ENCODE measurements around the gene DIMT1. TPM values are rescaled to one million over a fixed set of nuclear protein-coding genes. Genes with fewer than 3 reads are reported as not detected.
A peak's percentile ranks its signal among the peaks of the same experiment; 100 is the strongest.

The DIMT1 gene
- total and polyA plus RNA-seq, 2 donors (not counting 1 experiment from before 2014, with no cell fraction given), result 26.4 to 41.3 TPM

DNA sequence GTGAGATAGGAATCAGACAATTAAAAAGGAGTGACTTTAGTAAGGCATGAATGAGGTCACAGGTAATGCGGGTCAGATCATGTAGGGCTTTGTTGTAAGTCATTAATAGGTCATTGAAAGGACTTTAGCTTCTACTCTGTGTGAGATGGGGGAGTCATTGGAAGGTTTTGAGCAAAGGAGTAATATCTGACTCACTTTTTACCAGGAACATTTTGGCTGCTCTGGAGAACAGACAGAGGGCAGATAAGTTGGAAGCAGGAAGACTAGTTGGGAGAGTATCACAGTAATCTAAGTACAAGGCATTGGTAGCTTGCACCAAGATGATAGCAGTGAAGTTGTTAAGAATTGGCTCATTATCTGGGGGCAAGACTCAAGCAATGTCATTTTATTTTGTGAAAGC lies 60.3 kb downstream of the DIMT1 start:
- DNase-seq (ENCODE audit: low read depth in 2 of 2), result peak in 1 of 2 donors; percentile 28

DNA sequence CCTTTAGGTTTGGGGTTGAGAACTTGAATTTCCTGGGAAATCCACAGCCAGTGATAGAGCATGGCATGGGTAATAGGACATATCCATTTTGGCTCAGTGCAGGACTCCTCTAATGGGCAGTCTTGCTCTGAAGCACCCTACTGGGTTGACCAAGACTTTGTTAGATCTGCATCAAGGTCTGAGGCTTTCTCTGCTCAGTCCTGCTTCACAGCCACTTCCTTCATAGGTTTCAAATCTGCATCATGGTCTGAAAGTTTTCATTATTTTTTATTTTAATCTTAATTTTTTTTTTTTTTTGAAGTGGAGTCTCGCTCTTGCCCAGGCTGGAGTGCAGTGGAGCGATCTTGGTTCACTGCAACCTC lies 61.2 kb downstream of the DIMT1 start:
- Histone ChIP-seq H3K9me3 (ENCODE audit: control insufficient read depth, insufficient read depth, low read depth, low read length) (no peaks in the 10 kb centered on the region), H3K27me3 (ENCODE audit: control insufficient read depth, insufficient read depth, low read length) (no peaks in the 10 kb centered on the region), H3K4me1 (ENCODE audit: control insufficient read depth, extremely low read depth, insufficient read depth, low read length) (no peaks in the 10 kb centered on the region), H3K4me2 (ENCODE audit: extremely low read depth, insufficient read depth, low read length) (no peak overlapping the region), H2AFZ (ENCODE audit: low read length) (no peak overlapping the region), H3K9ac (ENCODE audit: insufficient read depth, low read length) (no peak overlapping the region), H3K36me3 (ENCODE audit: control insufficient read depth, insufficient read depth, low read length) (no peaks in the 10 kb centered on the region), H3K27ac (ENCODE audit: insufficient read depth, low read length) (no peak overlapping the region), H3K79me2 (ENCODE audit: control insufficient read depth, insufficient read depth, low read length) (peaks cover 43% of the 10 kb centered on the region), H3K4me3 (replicated peaks in 1 of 4; ENCODE audit: control extremely low read depth in 1 of 4, insufficient read depth in 1 of 4, low read depth in 3 of 4, low read length in 4 of 4) (no peak overlapping the region), H4K20me1 (ENCODE audit: control insufficient read depth, extremely low read depth, insufficient read depth, low read length) (no peaks in the 10 kb centered on the region)
- DNase-seq (ENCODE audit: low read depth in 2 of 2), result no peak
- no peak for TF ChIP-seq EZH2 (IDR thresholded peaks at IDR 0.05; ENCODE audit: low read length, missing control alignments)
- TF ChIP-seq, protein P1, sequence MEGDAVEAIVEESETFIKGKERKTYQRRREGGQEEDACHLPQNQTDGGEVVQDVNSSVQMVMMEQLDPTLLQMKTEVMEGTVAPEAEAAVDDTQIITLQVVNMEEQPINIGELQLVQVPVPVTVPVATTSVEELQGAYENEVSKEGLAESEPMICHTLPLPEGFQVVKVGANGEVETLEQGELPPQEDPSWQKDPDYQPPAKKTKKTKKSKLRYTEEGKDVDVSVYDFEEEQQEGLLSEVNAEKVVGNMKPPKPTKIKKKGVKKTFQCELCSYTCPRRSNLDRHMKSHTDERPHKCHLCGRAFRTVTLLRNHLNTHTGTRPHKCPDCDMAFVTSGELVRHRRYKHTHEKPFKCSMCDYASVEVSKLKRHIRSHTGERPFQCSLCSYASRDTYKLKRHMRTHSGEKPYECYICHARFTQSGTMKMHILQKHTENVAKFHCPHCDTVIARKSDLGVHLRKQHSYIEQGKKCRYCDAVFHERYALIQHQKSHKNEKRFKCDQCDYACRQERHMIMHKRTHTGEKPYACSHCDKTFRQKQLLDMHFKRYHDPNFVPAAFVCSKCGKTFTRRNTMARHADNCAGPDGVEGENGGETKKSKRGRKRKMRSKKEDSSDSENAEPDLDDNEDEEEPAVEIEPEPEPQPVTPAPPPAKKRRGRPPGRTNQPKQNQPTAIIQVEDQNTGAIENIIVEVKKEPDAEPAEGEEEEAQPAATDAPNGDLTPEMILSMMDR (conservative IDR thresholded peaks at IDR 0.05 in 1 of 2, IDR thresholded peaks at IDR 0.05 in 1 of 2; ENCODE audit: low read depth in 1 of 2, low read length in 2 of 2), result no peak

More for the DNA sequence above, 60.3 kb downstream of the DIMT1 start:
- Histone ChIP-seq H3K4me3 (replicated peaks in 1 of 4; ENCODE audit: control extremely low read depth in 1 of 4, insufficient read depth in 1 of 4, low read depth in 3 of 4, low read length in 4 of 4) (no peak overlapping the region), H3K27ac (ENCODE audit: insufficient read depth, low read length) (no peak overlapping the region), H3K36me3 (ENCODE audit: control insufficient read depth, insufficient read depth, low read length) (no peaks in the 10 kb centered on the region), H3K4me2 (ENCODE audit: extremely low read depth, insufficient read depth, low read length) (no peak overlapping the region), H3K79me2 (ENCODE audit: control insufficient read depth, insufficient read depth, low read length) (peaks cover 43% of the 10 kb centered on the region), H2AFZ (ENCODE audit: low read length) (no peak overlapping the region), H3K9me3 (ENCODE audit: control insufficient read depth, insufficient read depth, low read depth, low read length) (no peaks in the 10 kb centered on the region), H3K9ac (ENCODE audit: insufficient read depth, low read length) (no peak overlapping the region), H4K20me1 (ENCODE audit: control insufficient read depth, extremely low read depth, insufficient read depth, low read length) (no peaks in the 10 kb centered on the region), H3K4me1 (ENCODE audit: control insufficient read depth, extremely low read depth, insufficient read depth, low read length) (no peaks in the 10 kb centered on the region), H3K27me3 (ENCODE audit: control insufficient read depth, insufficient read depth, low read length) (no peaks in the 10 kb centered on the region)
- TF ChIP-seq, protein P1 (conservative IDR thresholded peaks at IDR 0.05 in 1 of 2, IDR thresholded peaks at IDR 0.05 in 1 of 2; ENCODE audit: low read depth in 1 of 2, low read length in 2 of 2), result no peak
- TF ChIP-seq EZH2 (IDR thresholded peaks at IDR 0.05; ENCODE audit: low read length, missing control alignments), result no peak

DNA sequence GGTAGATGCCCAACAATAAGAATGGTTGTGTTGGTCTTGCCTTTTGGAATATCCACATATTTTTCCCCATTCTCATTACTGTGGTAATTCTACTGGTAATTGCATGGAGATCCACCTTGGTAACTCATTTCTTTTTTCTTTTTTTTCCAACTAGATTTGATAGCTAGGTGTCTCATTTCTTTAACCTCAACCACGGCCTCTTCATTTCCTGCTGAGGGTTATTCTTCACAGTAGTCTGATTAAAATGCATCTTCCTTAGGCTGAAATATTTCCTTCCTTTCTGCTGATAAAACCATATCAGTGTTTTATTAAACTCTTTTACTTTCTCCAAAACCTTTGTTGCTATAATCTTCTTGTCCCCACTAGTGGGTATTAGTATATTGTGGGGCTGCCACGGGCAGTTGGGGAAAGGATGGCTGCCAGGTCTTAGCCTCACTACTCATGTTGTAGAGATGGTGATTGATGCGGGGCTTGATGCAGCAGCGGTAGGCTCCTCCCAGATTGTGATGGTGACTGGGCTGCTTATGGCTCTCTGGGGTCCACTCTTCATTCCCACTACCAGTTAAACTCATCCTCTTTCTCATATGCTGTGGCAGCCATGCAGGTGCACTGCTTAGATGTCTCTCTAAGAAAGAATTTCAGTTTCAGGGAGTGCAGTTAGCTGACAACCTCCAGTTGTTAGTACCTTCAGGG lies 61.8 kb downstream of the DIMT1 start:
- Histone ChIP-seq H3K9ac (ENCODE audit: insufficient read depth, low read length) (no peak overlapping the region), H4K20me1 (ENCODE audit: control insufficient read depth, extremely low read depth, insufficient read depth, low read length) (no peaks in the 10 kb centered on the region)
- no peak for TF ChIP-seq EZH2 (IDR thresholded peaks at IDR 0.05; ENCODE audit: low read length, missing control alignments)
- TF ChIP-seq, protein P1 (conservative IDR thresholded peaks at IDR 0.05 in 1 of 2, IDR thresholded peaks at IDR 0.05 in 1 of 2; ENCODE audit: low read depth in 1 of 2, low read length in 2 of 2), result no peak

More for the DNA sequence above, 61.8 kb downstream of the DIMT1 start:
- no peaks in the 10 kb centered on the region for H3K27me3 ChIP-seq (ENCODE audit: control insufficient read depth, insufficient read depth, low read length)
- H3K4me3 ChIP-seq (replicated peaks in 1 of 4; ENCODE audit: control extremely low read depth in 1 of 4, insufficient read depth in 1 of 4, low read depth in 3 of 4, low read length in 4 of 4), result no peak overlapping the region
- H3K79me2 ChIP-seq (ENCODE audit: control insufficient read depth, insufficient read depth, low read length), result peaks cover 43% of the 10 kb centered on the region
- H3K4me2 ChIP-seq (ENCODE audit: extremely low read depth, insufficient read depth, low read length), result no peak overlapping the region
- no peaks in the 10 kb centered on the region for H3K4me1 ChIP-seq (ENCODE audit: control insufficient read depth, extremely low read depth, insufficient read depth, low read length)
- H3K27ac ChIP-seq (ENCODE audit: insufficient read depth, low read length), result no peak overlapping the region
- no peak overlapping the region for H2AFZ ChIP-seq (ENCODE audit: low read length)
- no peaks in the 10 kb centered on the region for H3K9me3 ChIP-seq (ENCODE audit: control insufficient read depth, insufficient read depth, low read depth, low read length)
- DNase-seq (ENCODE audit: low read depth in 2 of 2), result no peak
- no peaks in the 10 kb centered on the region for H3K36me3 ChIP-seq (ENCODE audit: control insufficient read depth, insufficient read depth, low read length)

Data from fibroblast of lung (primary cell).